K562 (cell line): ENCODE results near the gene RNASE7. TPM values are rescaled to one million over a fixed set of nuclear protein-coding genes. Genes with fewer than 3 reads are reported as not detected.

ENCODE experiments used
- ATAC-seq: fragments of 200-7000 bp; cut with Tn5 transposase; 3 replicates; pipeline ENCODE4 v1.9.1; 2020; ENCODE audit warnings: moderate library complexity
- BruUV-seq: library from RNA; stranded (reverse); fragments of 400-500 nt; replicated peaks from 2 replicates; lab custom pipeline; 2021; lab: Mats Ljungman, UMichigan
- CTCF ChIA-PET: fragments of 300-600 bp; formaldehyde crosslinking; extraction: SDS; loops from one replicate; lab custom pipeline; 2021; ENCODE audit warnings: low intra/inter-chr PET ratio; lab: Yijun Ruan, JAX
- POLR2A ChIA-PET: fragments of 300-600, 350-650 bp; sonication (Branson Sonifier 250); formaldehyde crosslinking; extraction: SDS; loops from one replicate; lab custom pipeline; 2021; ENCODE audit warnings: antibody characterized with exemption, inconsistent platforms; lab: Yijun Ruan, JAX
- DNase-seq, 4 experiments: peaks; one replicate each; pipeline versions ENCODE4 v3.0.0 to v3.0.0-alpha.2; 2011 to 2018; ENCODE audit warnings: low spot score in 3 of 4, mixed read lengths in 3 of 4; ENCODE audit errors: extremely low read depth in 1 of 4
- FAIRE-seq: peaks from 2 replicates; lab custom pipeline; 2011; peaks lifted over from hg19 to GRCh38; lab: Jason Lieb, UNC
- H2AFZ ChIP-seq: 2 replicates; pipeline ENCODE4 v1.6.0; 2011; ENCODE audit warnings: low read depth, low read length, control low read depth, inconsistent platforms
- H3K27ac ChIP-seq: fragments of 200-600 bp; 3 replicates; pipeline ENCODE4 v1.8.0; 2011; ENCODE audit warnings: low read depth, mild to moderate bottlenecking, control low read depth, inconsistent platforms, low read length, moderate library complexity, mixed read lengths; ENCODE audit errors: extremely low read depth
- H3K27me3 ChIP-seq, 2 experiments: fragments of 300-600 bp in 1 of 2; 2 replicates in 1 of 2; 3 replicates in 1 of 2; pipeline versions ENCODE4 v1.6.0 to v1.8.0; 2011; ENCODE audit warnings: inconsistent platforms in 2 of 2, low read length in 2 of 2, mild to moderate bottlenecking in 1 of 2, mixed read lengths in 1 of 2, moderate library complexity in 1 of 2; ENCODE audit not compliant: control insufficient read depth in 2 of 2, insufficient read depth in 2 of 2
- H3K36me3 ChIP-seq: fragments of 300-600 bp; 3 replicates; pipeline ENCODE4 v1.8.0; 2011; ENCODE audit warnings: mild to moderate bottlenecking, low read length, inconsistent platforms; ENCODE audit not compliant: control insufficient read depth, insufficient read depth
- H3K4me1 ChIP-seq, 2 experiments: fragments of 200-600 bp in 1 of 2; replicated peaks in 1 of 2; 2 replicates in 1 of 2; 3 replicates in 1 of 2; pipeline versions ENCODE4 v1.5.1 to v1.8.0; 2011; ENCODE audit warnings: inconsistent platforms in 2 of 2, low read length in 2 of 2, mild to moderate bottlenecking in 1 of 2, mixed read lengths in 1 of 2, moderate library complexity in 1 of 2; ENCODE audit not compliant: control insufficient read depth in 2 of 2, insufficient read depth in 2 of 2
- H3K4me2 ChIP-seq: 2 replicates; pipeline ENCODE4 v1.6.1; 2011; ENCODE audit warnings: low read length, control low read depth, inconsistent platforms, mixed read lengths; ENCODE audit not compliant: insufficient read depth
- H3K4me3 ChIP-seq: fragments of 200-600 bp; sonication (generic), shearing (Covaris generic); 2 replicates; pipeline ENCODE4 v1.5.1; 2016; ENCODE audit warnings: control low read depth, inconsistent platforms
- H3K79me2 ChIP-seq: fragments of 200-600 bp; 3 replicates; pipeline ENCODE4 v1.8.0; 2011; ENCODE audit warnings: low read length, inconsistent platforms; ENCODE audit not compliant: control insufficient read depth, insufficient read depth
- H3K9ac ChIP-seq, 2 experiments: 2 replicates each; pipeline versions ENCODE4 v1.6.0 to v1.6.1; 2011; ENCODE audit warnings: low read depth in 2 of 2, low read length in 2 of 2, control low read depth in 1 of 2, inconsistent platforms in 1 of 2, mild to moderate bottlenecking in 1 of 2, mixed read lengths in 1 of 2; ENCODE audit not compliant: insufficient read depth in 1 of 2
- H3K9me1 ChIP-seq: one replicate; pipeline ENCODE4 v1.6.0; 2011; ENCODE audit warnings: inconsistent platforms, mild to moderate bottlenecking, low read length, moderate library complexity; ENCODE audit not compliant: control insufficient read depth, insufficient read depth
- H3K9me3 ChIP-seq: replicated peaks from 2 replicates; pipeline ENCODE4 v1.5.1; 2011; ENCODE audit warnings: low read depth, low read length, inconsistent platforms; ENCODE audit not compliant: control insufficient read depth, insufficient read depth
- H4K20me1 ChIP-seq: replicated peaks from 2 replicates; pipeline ENCODE4 v1.6.1; 2011; ENCODE audit warnings: low read length, inconsistent platforms, mixed read lengths; ENCODE audit not compliant: control insufficient read depth, insufficient read depth
- ETS2 ChIP-seq: IDR thresholded peaks from 2 replicates; pipeline ENCODE4 v1.6.1; 2016; ENCODE audit warnings: borderline replicate concordance, missing genetic modification characterization, mild to moderate bottlenecking, moderate library complexity, missing compliant biosample characterization; ENCODE audit not compliant: poor library complexity, severe bottlenecking
- FUS ChIP-seq: fragments of 200-400 bp; formaldehyde crosslinking; optimal IDR thresholded peaks from 2 replicates; pipeline ENCODE3; 2017; ENCODE audit warnings: low read depth, low read length
- HNRNPL ChIP-seq: fragments of 200-400 bp; formaldehyde crosslinking; IDR thresholded peaks from 2 replicates; pipeline ENCODE4 v1.6.1; 2017; ENCODE audit warnings: low read depth, mild to moderate bottlenecking, low read length
- NCOA6 ChIP-seq: fragments of 450-650 bp; IDR thresholded peaks from 2 replicates; pipeline ENCODE4 v1.6.1; 2017; ENCODE audit warnings: mild to moderate bottlenecking
- POU5F1 ChIP-seq: fragments of 150-350 bp; IDR thresholded peaks from 2 replicates; pipeline ENCODE4 v1.6.1; 2014; ENCODE audit warnings: borderline replicate concordance, low read length, low read depth, mild to moderate bottlenecking; ENCODE audit not compliant: partially characterized antibody
- SOX6 ChIP-seq: fragments of 450-650 bp; IDR thresholded peaks from 2 replicates; pipeline ENCODE4 v1.6.1; 2014; ENCODE audit warnings: mild to moderate bottlenecking
- ZNF408 ChIP-seq: fragments of 250-450 bp; sonication (Bioruptor Pico); IDR thresholded peaks from 2 replicates; pipeline ENCODE4 v1.4.0; 2020; ENCODE audit warnings: low read depth, mild to moderate bottlenecking, moderate library complexity
- ZNF444 ChIP-seq: fragments of 250-450 bp; sonication (Bioruptor Pico); IDR thresholded peaks from 2 replicates; pipeline ENCODE4 v1.4.0; 2020; ENCODE audit warnings: mild to moderate bottlenecking, moderate library complexity
- ZNF449 ChIP-seq: fragments of 250-450 bp; sonication (Bioruptor Pico); IDR thresholded peaks from 2 replicates; pipeline ENCODE4 v1.8.0; 2022; ENCODE audit warnings: moderate library complexity, mild to moderate bottlenecking, inconsistent platforms
- WGBS: fragments of 100-300 bp; shearing (Covaris generic); methylation state at CpG from one replicate; pipeline ENCODE4 v1.1.6; 2016; ENCODE audit warnings: low coverage, mixed read lengths; ENCODE audit not compliant: insufficient coverage; ENCODE audit errors: missing lambda C conversion rate; 5-methylcytosine and 5-hydroxymethylcytosine counted together
- in situ Hi-C: fragments of 300-500 bp; cut with MboI; formaldehyde crosslinking; loops from 4 replicates; pipeline ENCODE4 v1.15.0; 2018; ENCODE audit warnings: inconsistent platforms, mixed read lengths
- intact Hi-C: fragments of 100-400 bp; cut with micrococcal nuclease; formaldehyde crosslinking; loops from 2 replicates; pipeline ENCODE4 v1.14.2; 2022
- polyA plus RNA-seq, 8 experiments: library from polyadenylated mRNA; depleted of rRNA in 4 of 8; stranded (reverse) in 5 of 8; unstranded in 3 of 8; fragments of >200 nt; fragmentation: Nextera tagmentation in 2 of 8; fragmentation: Illumina TruSeq in 1 of 8; extraction: Ambion mirVana in 2 of 8; extraction: Trizol in 1 of 8; gene quantifications; 2 replicates each; pipeline versions ENCODE4 v1.2.1 to v1.2.3, GENCODE V29; 2011 to 2014; ENCODE audit warnings: inconsistent platforms in 1 of 8, missing spikeins in 1 of 8
- total RNA-seq, 7 experiments: library from RNA; depleted of rRNA in 6 of 7; stranded (reverse); fragments of >200 nt in 6 of 7; fragmentation: Illumina TruSeq in 2 of 7; extraction: Trizol in 2 of 7; gene quantifications; 2 replicates each; pipeline versions ENCODE4 v1.2.1 to v1.2.3, GENCODE V29; 2011 to 2021; ENCODE audit warnings: low replicate concordance in 1 of 7
- TF ChIP-seq, protein P1 (sequence below): fragments of 150-350 bp; IDR thresholded peaks from 2 replicates; pipeline ENCODE4 v1.6.1; 2014; ENCODE audit warnings: low read depth, mild to moderate bottlenecking, low read length, borderline replicate concordance
- TF ChIP-seq, protein P2 (sequence below): IDR thresholded peaks from 2 replicates; pipeline ENCODE4 v1.6.1; 2016; ENCODE audit warnings: missing genetic modification characterization, missing compliant biosample characterization

RNASE7 gene
- total and polyA plus RNA-seq, 9 of the 15 experiments (the other 6 are each of a cell fraction or from before 2014, with no cell fraction given) = not detected

- TF ChIP-seq, protein P1, sequence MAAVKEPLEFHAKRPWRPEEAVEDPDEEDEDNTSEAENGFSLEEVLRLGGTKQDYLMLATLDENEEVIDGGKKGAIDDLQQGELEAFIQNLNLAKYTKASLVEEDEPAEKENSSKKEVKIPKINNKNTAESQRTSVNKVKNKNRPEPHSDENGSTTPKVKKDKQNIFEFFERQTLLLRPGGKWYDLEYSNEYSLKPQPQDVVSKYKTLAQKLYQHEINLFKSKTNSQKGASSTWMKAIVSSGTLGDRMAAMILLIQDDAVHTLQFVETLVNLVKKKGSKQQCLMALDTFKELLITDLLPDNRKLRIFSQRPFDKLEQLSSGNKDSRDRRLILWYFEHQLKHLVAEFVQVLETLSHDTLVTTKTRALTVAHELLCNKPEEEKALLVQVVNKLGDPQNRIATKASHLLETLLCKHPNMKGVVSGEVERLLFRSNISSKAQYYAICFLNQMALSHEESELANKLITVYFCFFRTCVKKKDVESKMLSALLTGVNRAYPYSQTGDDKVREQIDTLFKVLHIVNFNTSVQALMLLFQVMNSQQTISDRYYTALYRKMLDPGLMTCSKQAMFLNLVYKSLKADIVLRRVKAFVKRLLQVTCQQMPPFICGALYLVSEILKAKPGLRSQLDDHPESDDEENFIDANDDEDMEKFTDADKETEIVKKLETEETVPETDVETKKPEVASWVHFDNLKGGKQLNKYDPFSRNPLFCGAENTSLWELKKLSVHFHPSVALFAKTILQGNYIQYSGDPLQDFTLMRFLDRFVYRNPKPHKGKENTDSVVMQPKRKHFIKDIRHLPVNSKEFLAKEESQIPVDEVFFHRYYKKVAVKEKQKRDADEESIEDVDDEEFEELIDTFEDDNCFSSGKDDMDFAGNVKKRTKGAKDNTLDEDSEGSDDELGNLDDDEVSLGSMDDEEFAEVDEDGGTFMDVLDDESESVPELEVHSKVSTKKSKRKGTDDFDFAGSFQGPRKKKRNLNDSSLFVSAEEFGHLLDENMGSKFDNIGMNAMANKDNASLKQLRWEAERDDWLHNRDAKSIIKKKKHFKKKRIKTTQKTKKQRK = no peak
- no peak for TF ChIP-seq ZNF444 (CRISPR knock-in tag)
- TF ChIP-seq, all 486 proteins: peak for 0
Observed at GRCh38 chr14:21016413-21017190, 25.6 kb upstream of the RNASE7 start (continued).

DNA sequence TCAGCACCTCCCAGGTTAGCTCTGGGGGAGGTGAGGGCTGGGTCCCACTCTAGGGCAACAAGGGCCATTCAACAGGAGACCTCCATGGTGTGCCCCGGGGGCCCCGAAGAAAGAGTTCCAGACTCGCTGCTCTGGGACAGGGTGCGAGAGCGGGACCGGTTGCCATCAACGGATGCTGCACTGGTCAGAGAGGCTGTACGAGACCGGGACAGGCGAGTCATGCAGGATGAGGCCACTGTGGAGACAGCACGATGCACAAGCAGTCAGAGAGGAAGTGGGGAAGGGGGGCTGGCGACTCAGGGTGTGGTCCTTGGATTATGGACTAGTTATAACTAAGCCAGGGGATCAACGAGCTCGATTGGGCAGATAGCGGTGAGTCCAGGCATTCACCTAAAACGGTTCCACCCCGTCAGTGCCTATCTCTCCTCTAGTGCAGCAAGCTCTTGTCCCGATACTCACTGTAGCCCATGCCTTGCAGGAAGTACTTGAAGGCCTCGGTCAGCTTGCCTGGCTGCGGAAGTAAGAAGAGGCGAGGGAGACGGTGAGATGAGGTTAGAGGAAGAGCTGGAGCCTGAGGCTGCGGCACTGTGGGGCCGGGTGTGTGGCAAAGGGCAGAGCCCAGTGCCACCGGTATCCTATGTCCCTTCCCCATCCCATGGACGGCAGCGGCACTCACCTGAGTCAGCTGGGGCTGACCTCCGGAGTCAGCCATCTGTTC is 24.5 kb upstream of the RNASE7 start:
- Histone ChIP-seq H3K79me2 (0 out of 3 replicates have a peak, but pooled peaks cover under 1% of the 10 kb centered on the region), H3K9me1 (no peaks in the 10 kb centered on the region), H3K27me3 (no peaks in the 10 kb centered on the region), H3K36me3 (peaks cover 37% of the 10 kb centered on the region; the same call in 1 of the 3 replicates), H3K4me1 (peaks cover 5 to 12% of the 10 kb centered on the region in 2 experiments; a peak in 3 of 5 replicates), H3K27ac (no peak overlapping the region), H2AFZ (no peak overlapping the region), H4K20me1 (no peaks in the 10 kb centered on the region), H3K9me3 (no peaks in the 10 kb centered on the region), H3K4me3 (no peak overlapping the region), H3K4me2 (no peak overlapping the region), H3K9ac (no peak overlapping the region)
- ChIA-PET CTCF (no interaction called here), POLR2A (interaction anchor here (0.8 to 1.2 kb wide), 3 partner anchors 18 to 22 kb away, joined by 3 to 4 read pairs (median 4); no protein-coding TSS in a partner anchor)
- FAIRE-seq (no peak), DNase-seq (no peak), ATAC-seq (no peak)
- TF ChIP-seq FUS = no peak
- no peak for TF ChIP-seq ETS2 (tag)
- no peak for TF ChIP-seq HNRNPL
- no peak for TF ChIP-seq SOX6
- TF ChIP-seq POU5F1 = no peak
- TF ChIP-seq, protein P2, sequence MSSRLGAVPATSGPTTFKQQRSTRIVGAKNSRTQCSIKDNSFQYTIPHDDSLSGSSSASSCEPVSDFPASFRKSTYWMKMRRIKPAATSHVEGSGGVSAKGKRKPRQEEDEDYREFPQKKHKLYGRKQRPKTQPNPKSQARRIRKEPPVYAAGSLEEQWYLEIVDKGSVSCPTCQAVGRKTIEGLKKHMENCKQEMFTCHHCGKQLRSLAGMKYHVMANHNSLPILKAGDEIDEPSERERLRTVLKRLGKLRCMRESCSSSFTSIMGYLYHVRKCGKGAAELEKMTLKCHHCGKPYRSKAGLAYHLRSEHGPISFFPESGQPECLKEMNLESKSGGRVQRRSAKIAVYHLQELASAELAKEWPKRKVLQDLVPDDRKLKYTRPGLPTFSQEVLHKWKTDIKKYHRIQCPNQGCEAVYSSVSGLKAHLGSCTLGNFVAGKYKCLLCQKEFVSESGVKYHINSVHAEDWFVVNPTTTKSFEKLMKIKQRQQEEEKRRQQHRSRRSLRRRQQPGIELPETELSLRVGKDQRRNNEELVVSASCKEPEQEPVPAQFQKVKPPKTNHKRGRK (tag) = no peak
- no peak for TF ChIP-seq NCOA6
- no peak for TF ChIP-seq ZNF449
- TF ChIP-seq ZNF408 (CRISPR knock-in tag) = no peak
- no TSS peak for BruUV-seq
- intact Hi-C loops = no loop called here
- WGBS = 79% methylated on average over 18 of the region's 28 CpGs
- in situ Hi-C loops = no loop called here
